GM18517 (cell line): Measurements from ENCODE around the gene UBE2F.
"Not testable (repeated sequence)": the region's sequence is repeated elsewhere in the genome, so short reads cannot be mapped to it uniquely, and the experiment has no call there.

Source experiments
- ATAC-seq: cut with Tn5 transposase; IDR thresholded peaks from one replicate; pipeline ENCODE4 v1.9.1; 2021; ENCODE audit warnings: mild to moderate bottlenecking, moderate library complexity; ENCODE audit not compliant: unreplicated experiment

The UBE2F gene

GRCh38 chr2:238013806-238014205 is 47.0 kb downstream of the UBE2F start:
- no peak for ATAC-seq

GRCh38 chr2:238015705-238016104 is 48.9 kb downstream of the UBE2F start:
- no peak for ATAC-seq

- no peak for ATAC-seq
Observed at GRCh38 chr2:238016526-238016925, 49.7 kb downstream of the UBE2F start.

- ATAC-seq, result no peak
Observed at GRCh38 chr2:238019962-238020361, 53.1 kb downstream of the UBE2F start.

- no peak for ATAC-seq
Observed at GRCh38 chr2:238020816-238021215, 54.0 kb downstream of the UBE2F start.

- no peak for ATAC-seq
Observed at GRCh38 chr2:238021327-238021726, 54.5 kb downstream of the UBE2F start.

- no peak for ATAC-seq
Observed at GRCh38 chr2:238022594-238023157, 55.9 kb downstream of the UBE2F start.

GRCh38 chr2:238023608-238024007 is 56.8 kb downstream of the UBE2F start:
- no peak for ATAC-seq

GRCh38 chr2:238024986-238025385 is 58.2 kb downstream of the UBE2F start:
- no peak for ATAC-seq

- no peak for ATAC-seq
Observed at GRCh38 chr2:238025741-238026360, 59.0 kb downstream of the UBE2F start.

- no peak for ATAC-seq
Observed at GRCh38 chr2:238027058-238027457, 60.2 kb downstream of the UBE2F start.

- no peak for ATAC-seq
Observed at GRCh38 chr2:238027591-238028415, 61.0 kb downstream of the UBE2F start.

GRCh38 chr2:238029853-238030252 is 63.0 kb downstream of the UBE2F start:
- ATAC-seq, result no peak

GRCh38 chr2:238030422-238031155 is 63.8 kb downstream of the UBE2F start:
- ATAC-seq, result no peak

GRCh38 chr2:238031751-238032150 is 64.9 kb downstream of the UBE2F start:
- ATAC-seq, result no peak

- no peak for ATAC-seq
Observed at GRCh38 chr2:238032755-238033337, 66.0 kb downstream of the UBE2F start.

- not testable (repeated sequence) for ATAC-seq
Observed at GRCh38 chr2:238033991-238034390, 67.2 kb downstream of the UBE2F start.

- ATAC-seq, result no peak
Observed at GRCh38 chr2:238038203-238038602, 71.4 kb downstream of the UBE2F start.

- ATAC-seq, result no peak
Observed at GRCh38 chr2:238039151-238039550, 72.3 kb downstream of the UBE2F start.

GRCh38 chr2:238039985-238040384 is 73.2 kb downstream of the UBE2F start:
- no peak for ATAC-seq

GRCh38 chr2:238040918-238041317 is 74.1 kb downstream of the UBE2F start:
- no peak for ATAC-seq
